Measurements from ENCODE around the gene AAK1.
A peak's percentile ranks its signal among the peaks of the same experiment; 100 is the strongest.

Gene AAK1

GRCh38 chr2:69563021-69563420, 80.5 kb downstream of the AAK1 start:
- TF ChIP-seq CTCF (conservative IDR thresholded peaks at IDR 0.05; ENCODE audit: control insufficient read depth, insufficient read depth, low read depth, low read length) = no peak
- H3K4me3 ChIP-seq (ENCODE audit: control insufficient read depth, low read depth, low read length) = no peak overlapping the region
- DNase-seq (ENCODE audit: low read depth) = peak; percentile 16

GRCh38 chr2:69561101-69561500, 82.4 kb downstream of the AAK1 start:
- DNase-seq (ENCODE audit: low read depth) = no peak
- H3K4me3 ChIP-seq (ENCODE audit: control insufficient read depth, low read depth, low read length) = no peak overlapping the region
- TF ChIP-seq CTCF (conservative IDR thresholded peaks at IDR 0.05; ENCODE audit: control insufficient read depth, insufficient read depth, low read depth, low read length) = no peak

- H3K4me3 ChIP-seq (ENCODE audit: control insufficient read depth, low read depth, low read length) = no peak overlapping the region
- TF ChIP-seq CTCF (conservative IDR thresholded peaks at IDR 0.05; ENCODE audit: control insufficient read depth, insufficient read depth, low read depth, low read length) = no peak
- no peak for DNase-seq (ENCODE audit: low read depth)
Measured at GRCh38 chr2:69560147-69560482, 83.4 kb downstream of the AAK1 start.

GRCh38 chr2:69559442-69560146, 83.9 kb downstream of the AAK1 start:
- peak; percentile 74 for TF ChIP-seq CTCF (conservative IDR thresholded peaks at IDR 0.05; ENCODE audit: control insufficient read depth, insufficient read depth, low read depth, low read length)
- no peak overlapping the region for H3K4me3 ChIP-seq (ENCODE audit: control insufficient read depth, low read depth, low read length)
- peak; percentile 75 for DNase-seq (ENCODE audit: low read depth)

GRCh38 chr2:69556008-69556407, 87.5 kb downstream of the AAK1 start:
- DNase-seq (ENCODE audit: low read depth) = no peak
- no peak overlapping the region for H3K4me3 ChIP-seq (ENCODE audit: control insufficient read depth, low read depth, low read length)
- TF ChIP-seq CTCF (conservative IDR thresholded peaks at IDR 0.05; ENCODE audit: control insufficient read depth, insufficient read depth, low read depth, low read length) = no peak

- H3K4me3 ChIP-seq (ENCODE audit: control insufficient read depth, low read depth, low read length) = no peak overlapping the region
- TF ChIP-seq CTCF (conservative IDR thresholded peaks at IDR 0.05; ENCODE audit: control insufficient read depth, insufficient read depth, low read depth, low read length) = no peak
- no peak for DNase-seq (ENCODE audit: low read depth)
Measured at GRCh38 chr2:69554981-69555380, 88.6 kb downstream of the AAK1 start.

- DNase-seq (ENCODE audit: low read depth) = no peak
- no peak for TF ChIP-seq CTCF (conservative IDR thresholded peaks at IDR 0.05; ENCODE audit: control insufficient read depth, insufficient read depth, low read depth, low read length)
- no peak overlapping the region for H3K4me3 ChIP-seq (ENCODE audit: control insufficient read depth, low read depth, low read length)
Measured at GRCh38 chr2:69554568-69554967, 89.0 kb downstream of the AAK1 start.

Measured in fibroblast of mammary gland (primary cell).